H9 (cell line): Measurements from ENCODE around the gene ASAP3. TPM values are rescaled to one million over a fixed set of nuclear protein-coding genes. Genes with fewer than 3 reads are reported as not detected.

ENCODE experiments used
- DNase-seq: peaks from one replicate; pipeline ENCODE4 v3.0.0-alpha.2; 2017
- H2AFZ ChIP-seq: one replicate; pipeline ENCODE4 v1.6.1; 2013; ENCODE audit warnings: mild to moderate bottlenecking, low read length, control low read depth, moderate library complexity
- H2AK5ac ChIP-seq: 2 replicates; pipeline ENCODE4 v1.6.1; 2013; ENCODE audit warnings: low read length, control low read depth, mixed read lengths; ENCODE audit not compliant: insufficient read length
- H2BK120ac ChIP-seq: one replicate; pipeline ENCODE4 v1.6.1; 2013; ENCODE audit warnings: low read depth, mild to moderate bottlenecking, low read length, control low read depth, inconsistent platforms; ENCODE audit not compliant: poor library complexity, severe bottlenecking
- H2BK12ac ChIP-seq: 2 replicates; pipeline ENCODE4 v1.6.1; 2013; ENCODE audit warnings: low read length, control low read depth, mixed read lengths, low read depth; ENCODE audit not compliant: insufficient read length
- H2BK15ac ChIP-seq: 2 replicates; pipeline ENCODE4 v1.6.1; 2013; ENCODE audit warnings: low read depth, low read length, control low read depth
- H2BK20ac ChIP-seq: one replicate; pipeline ENCODE4 v1.6.1; 2013; ENCODE audit warnings: low read depth, mild to moderate bottlenecking, low read length, control low read depth, inconsistent platforms; ENCODE audit not compliant: poor library complexity, severe bottlenecking
- H2BK5ac ChIP-seq: 2 replicates; pipeline ENCODE4 v1.6.1; 2013; ENCODE audit warnings: low read length, control low read depth, mixed read lengths; ENCODE audit not compliant: insufficient read length
- H3K14ac ChIP-seq: 2 replicates; pipeline ENCODE4 v1.6.1; 2013; ENCODE audit warnings: low read length, control low read depth; ENCODE audit not compliant: insufficient read depth
- H3K18ac ChIP-seq: 2 replicates; pipeline ENCODE4 v1.6.1; 2013; ENCODE audit warnings: low read depth, mild to moderate bottlenecking, mixed read lengths, low read length, control low read depth; ENCODE audit not compliant: insufficient read length
- H3K23ac ChIP-seq: 2 replicates; pipeline ENCODE4 v1.6.1; 2013; ENCODE audit warnings: low read length, control low read depth, mixed read lengths, low read depth; ENCODE audit not compliant: insufficient read length
- H3K23me2 ChIP-seq: 2 replicates; pipeline ENCODE4 v1.6.1; 2013; ENCODE audit warnings: low read depth, mild to moderate bottlenecking, mixed read lengths, low read length, control low read depth; ENCODE audit not compliant: insufficient read length, poor library complexity, severe bottlenecking
- H3K27ac ChIP-seq: 2 replicates; pipeline ENCODE4 v1.5.1; 2013; ENCODE audit warnings: low read length, control low read depth, mixed read lengths, low read depth; ENCODE audit not compliant: insufficient read length
- H3K27me3 ChIP-seq: 2 replicates; pipeline ENCODE4 v1.6.1; 2013; ENCODE audit warnings: low read length, control low read depth, inconsistent platforms; ENCODE audit not compliant: insufficient read depth
- H3K4ac ChIP-seq: 2 replicates; pipeline ENCODE4 v1.6.1; 2013; ENCODE audit warnings: low read depth, mild to moderate bottlenecking, control low read depth, inconsistent platforms, low read length, moderate library complexity
- H3K4me1 ChIP-seq: 2 replicates; pipeline ENCODE4 v1.6.1; 2013; ENCODE audit warnings: low read length, control low read depth, inconsistent platforms; ENCODE audit not compliant: insufficient read depth
- H3K4me2 ChIP-seq: 2 replicates; pipeline ENCODE4 v1.6.1; 2013; ENCODE audit warnings: low read length, control low read depth, mixed read lengths; ENCODE audit not compliant: insufficient read length, insufficient read depth
- H3K56ac ChIP-seq: 2 replicates; pipeline ENCODE4 v1.6.1; 2013; ENCODE audit warnings: low read depth, mild to moderate bottlenecking, mixed read lengths, low read length, control low read depth; ENCODE audit not compliant: insufficient read length
- H3K79me1 ChIP-seq: 2 replicates; pipeline ENCODE4 v1.6.1; 2013; ENCODE audit warnings: low read depth, mild to moderate bottlenecking, moderate library complexity, low read length, control low read depth, inconsistent platforms; ENCODE audit not compliant: insufficient read depth, poor library complexity, severe bottlenecking
- H3K79me2 ChIP-seq: 2 replicates; pipeline ENCODE4 v1.6.1; 2013; ENCODE audit warnings: low read length, control low read depth, inconsistent platforms; ENCODE audit not compliant: insufficient read depth
- H3K9ac ChIP-seq: 2 replicates; pipeline ENCODE4 v1.6.1; 2013; ENCODE audit warnings: low read length, control low read depth, mixed read lengths; ENCODE audit not compliant: insufficient read length; ENCODE audit errors: extremely low read depth
- H3K9me3 ChIP-seq: one replicate; pipeline ENCODE4 v1.6.1; 2013; ENCODE audit warnings: low read depth, low read length, inconsistent platforms; ENCODE audit not compliant: control insufficient read depth
- H3T11ph ChIP-seq: one replicate; pipeline ENCODE4 v1.6.1; 2013; ENCODE audit warnings: mild to moderate bottlenecking, low read length, control low read depth, inconsistent platforms
- H4K20me1 ChIP-seq: one replicate; pipeline ENCODE4 v1.6.1; 2013; ENCODE audit not compliant: control insufficient read depth, insufficient read length, insufficient read depth
- H4K5ac ChIP-seq: 2 replicates; pipeline ENCODE4 v1.6.1; 2013; ENCODE audit warnings: low read depth, mild to moderate bottlenecking, mixed read lengths, low read length, control low read depth; ENCODE audit not compliant: insufficient read length
- H4K8ac ChIP-seq: replicated peaks from 2 replicates; pipeline ENCODE4 v1.6.1; 2013; ENCODE audit warnings: low read length, control low read depth, mixed read lengths, low read depth; ENCODE audit not compliant: insufficient read length
- H4K91ac ChIP-seq: 2 replicates; pipeline ENCODE4 v1.6.1; 2013; ENCODE audit warnings: low read depth, mild to moderate bottlenecking, moderate library complexity, mixed read lengths, low read length, control low read depth; ENCODE audit not compliant: insufficient read length
- H3K27ac Mint-ChIP-seq, 3 experiments: 2 replicates in 2 of 3; 3 replicates in 1 of 3; pipeline ENCODE4 v1.8.0; 2020 to 2021; ENCODE audit warnings: mixed read lengths in 3 of 3, mild to moderate bottlenecking in 1 of 3, moderate library complexity in 1 of 3
- H3K27me3 Mint-ChIP-seq: 2 replicates; pipeline ENCODE4 v1.8.0; 2021; ENCODE audit warnings: low read depth, mild to moderate bottlenecking, moderate library complexity, mixed read lengths
- H3K36me3 Mint-ChIP-seq, 3 experiments: 2 replicates in 2 of 3; 3 replicates in 1 of 3; pipeline ENCODE4 v1.8.0; 2020 to 2021; ENCODE audit warnings: low read depth in 3 of 3, mixed read lengths in 3 of 3; ENCODE audit not compliant: insufficient read depth in 1 of 3
- H3K4me1 Mint-ChIP-seq, 2 experiments: 2 replicates each; pipeline ENCODE4 v1.8.0; 2020; ENCODE audit warnings: mixed read lengths in 2 of 2
- H3K4me3 Mint-ChIP-seq, 2 experiments: 2 replicates in 1 of 2; 3 replicates in 1 of 2; pipeline ENCODE4 v1.8.0; 2020 to 2021; ENCODE audit warnings: mild to moderate bottlenecking in 2 of 2, mixed read lengths in 2 of 2, moderate library complexity in 1 of 2
- H3K9me3 Mint-ChIP-seq, 2 experiments: 2 replicates in 1 of 2; 3 replicates in 1 of 2; pipeline ENCODE4 v1.8.0; 2020; ENCODE audit warnings: mild to moderate bottlenecking in 2 of 2, mixed read lengths in 2 of 2, moderate library complexity in 1 of 2
- WGBS: extraction: QIAGEN DNeasy Blood & Tissue Kit; methylation state at CpG from one replicate; pipeline ENCODE4 v1.1.7; 2013; ENCODE audit warnings: missing lambda C conversion rate, low lambda C conversion rate, mixed read lengths; ENCODE audit not compliant: insufficient read length; ENCODE audit errors: extremely low coverage; 5-methylcytosine and 5-hydroxymethylcytosine counted together
- total RNA-seq: library from RNA; stranded (reverse); gene quantifications from 2 replicates; pipeline ENCODE4 v1.2.1, GENCODE V29; 2021
- TF ChIP-seq, protein P1 (sequence below): fragments of 200-600 bp; sonication (generic); conservative IDR thresholded peaks from 3 replicates; pipeline ENCODE4 v1.8.0; 2021; ENCODE audit warnings: antibody characterized with exemption, mild to moderate bottlenecking

The ASAP3 gene
- total RNA-seq, 1 experiment from 2014 or later = 26.7 TPM

DNA sequence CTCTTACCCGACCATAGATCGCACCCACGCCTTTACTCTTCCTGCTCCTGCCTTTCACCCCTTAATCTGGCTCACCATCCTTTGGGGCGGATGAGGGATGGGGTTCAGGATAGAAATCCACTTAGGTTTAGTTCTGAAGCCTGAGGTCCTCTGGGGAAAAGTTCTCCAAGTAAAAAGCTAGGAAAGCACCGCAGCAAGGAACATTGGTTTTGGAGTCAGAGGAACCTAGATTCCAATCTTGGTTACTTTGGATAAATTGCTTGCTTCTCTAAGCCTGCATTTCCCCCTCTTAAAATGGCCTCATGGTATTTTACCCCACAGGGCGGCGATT lies 988 bp upstream of the ASAP3 start:
- no peak overlapping the region for H3K27ac ChIP-seq
- H4K5ac ChIP-seq = no peak overlapping the region
- H4K8ac ChIP-seq = no peak overlapping the region
- no peaks in the 10 kb centered on the region; the same call in 1 of the 2 replicates for H3K4me1 ChIP-seq
- H4K91ac ChIP-seq = no peak overlapping the region
- no CpG with 5 or more reads among the region's 7 CpGs for WGBS
- no peaks in the 10 kb centered on the region for H3K27me3 ChIP-seq
- H3T11ph ChIP-seq = no peak overlapping the region
- no peaks in the 10 kb centered on the region for H3K79me1 ChIP-seq
- Mint-ChIP-seq H3K27me3 (peaks cover 60% of the 10 kb centered on the region), H3K36me3 (no peaks in the 10 kb centered on the region; a peak in 1 of 7 replicates), H3K4me1 (peaks cover 20 to 28% of the 10 kb centered on the region in 2 experiments), H3K4me3 (peak overlapping the region; percentile 86), H3K9me3 (no peaks in the 10 kb centered on the region), H3K27ac (peak overlapping the region in 1 of 3 experiments; percentile 50; a peak in 3 of 7 replicates)
- H3K23ac ChIP-seq = no peak overlapping the region
- no peak overlapping the region for H3K9ac ChIP-seq
- no peak overlapping the region for H2BK12ac ChIP-seq
- no peak overlapping the region for H2BK5ac ChIP-seq
- peak overlapping the region; percentile 18 for H3K18ac ChIP-seq
- no peak overlapping the region for H2BK15ac ChIP-seq
- H3K79me2 ChIP-seq = peaks cover 9% of the 10 kb centered on the region; the same call in 1 of the 2 replicates
- H2BK20ac ChIP-seq = no peak overlapping the region
- H3K23me2 ChIP-seq = peaks cover 13% of the 10 kb centered on the region
- no peaks in the 10 kb centered on the region for H4K20me1 ChIP-seq
- H3K9me3 ChIP-seq = no peaks in the 10 kb centered on the region
- no peak overlapping the region for H2BK120ac ChIP-seq
- H3K14ac ChIP-seq = peak overlapping the region; percentile 26; the same call in 1 of the 2 replicates
- H2AFZ ChIP-seq = peak overlapping the region; percentile 17
- no peak for DNase-seq
- no peak overlapping the region for H2AK5ac ChIP-seq
- TF ChIP-seq, protein P1, sequence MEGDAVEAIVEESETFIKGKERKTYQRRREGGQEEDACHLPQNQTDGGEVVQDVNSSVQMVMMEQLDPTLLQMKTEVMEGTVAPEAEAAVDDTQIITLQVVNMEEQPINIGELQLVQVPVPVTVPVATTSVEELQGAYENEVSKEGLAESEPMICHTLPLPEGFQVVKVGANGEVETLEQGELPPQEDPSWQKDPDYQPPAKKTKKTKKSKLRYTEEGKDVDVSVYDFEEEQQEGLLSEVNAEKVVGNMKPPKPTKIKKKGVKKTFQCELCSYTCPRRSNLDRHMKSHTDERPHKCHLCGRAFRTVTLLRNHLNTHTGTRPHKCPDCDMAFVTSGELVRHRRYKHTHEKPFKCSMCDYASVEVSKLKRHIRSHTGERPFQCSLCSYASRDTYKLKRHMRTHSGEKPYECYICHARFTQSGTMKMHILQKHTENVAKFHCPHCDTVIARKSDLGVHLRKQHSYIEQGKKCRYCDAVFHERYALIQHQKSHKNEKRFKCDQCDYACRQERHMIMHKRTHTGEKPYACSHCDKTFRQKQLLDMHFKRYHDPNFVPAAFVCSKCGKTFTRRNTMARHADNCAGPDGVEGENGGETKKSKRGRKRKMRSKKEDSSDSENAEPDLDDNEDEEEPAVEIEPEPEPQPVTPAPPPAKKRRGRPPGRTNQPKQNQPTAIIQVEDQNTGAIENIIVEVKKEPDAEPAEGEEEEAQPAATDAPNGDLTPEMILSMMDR = no peak
- peak overlapping the region; percentile 65 for H3K4me2 ChIP-seq
- no peak overlapping the region for H3K56ac ChIP-seq
- no peak overlapping the region for H3K4ac ChIP-seq
